Stimulated activated CD4-positive, alpha-beta T cell treated with anti-CD3 and anti-CD28 coated beads, TNF-alpha, amount 100 ng/mL, for 4 hours (primary cell): Measurements from ENCODE around the gene ENO4.

Experiments used
- DNase-seq, 3 experiments: peaks; one replicate each; pipeline ENCODE4 v3.0.0-alpha.2; 2020; ENCODE audit warnings: low read depth in 3 of 3

The ENO4 gene

GRCh38 chr10:116868198-116868676 is 18.9 kb downstream of the ENO4 start:
- no peak for DNase-seq

GRCh38 chr10:116868722-116869121 is 19.4 kb downstream of the ENO4 start:
- DNase-seq: no peak

- DNase-seq: no peak
Measured at GRCh38 chr10:116870949-116871348, 21.6 kb downstream of the ENO4 start.

- no peak for DNase-seq
Measured at GRCh38 chr10:116873134-116873533, 23.8 kb downstream of the ENO4 start.

- DNase-seq: no peak
Measured at GRCh38 chr10:116875897-116876296, 26.6 kb downstream of the ENO4 start.

- DNase-seq: no peak
Measured at GRCh38 chr10:116877391-116877790, 28.1 kb downstream of the ENO4 start.

- DNase-seq: no peak
Measured at GRCh38 chr10:116878123-116878522, 28.8 kb downstream of the ENO4 start.

- DNase-seq: no peak
Measured at GRCh38 chr10:116879817-116880216, 30.5 kb downstream of the ENO4 start.

GRCh38 chr10:116880716-116881482 is 31.6 kb downstream of the ENO4 start:
- no peak for DNase-seq

- no peak for DNase-seq
Measured at GRCh38 chr10:116882639-116883038, 33.3 kb downstream of the ENO4 start.

- DNase-seq: no peak
Measured at GRCh38 chr10:116886772-116887171, 37.5 kb downstream of the ENO4 start.

GRCh38 chr10:116888380-116889055 is 39.2 kb downstream of the ENO4 start:
- DNase-seq: no peak

GRCh38 chr10:116889066-116889465 is 39.8 kb downstream of the ENO4 start:
- DNase-seq: no peak

- DNase-seq: no peak
Measured at GRCh38 chr10:116891208-116891607, 41.9 kb downstream of the ENO4 start.

GRCh38 chr10:116892907-116893685 is 43.8 kb downstream of the ENO4 start:
- no peak for DNase-seq

- DNase-seq: no peak
Measured at GRCh38 chr10:116893686-116894037, 44.4 kb downstream of the ENO4 start.

GRCh38 chr10:116899626-116900025 is 50.3 kb downstream of the ENO4 start:
- DNase-seq: no peak

- DNase-seq: no peak
Measured at GRCh38 chr10:116905845-116906210, 56.5 kb downstream of the ENO4 start.

- no peak for DNase-seq
Measured at GRCh38 chr10:116907245-116907987, 58.1 kb downstream of the ENO4 start.

GRCh38 chr10:116909307-116909706 is 60.0 kb downstream of the ENO4 start:
- no peak for DNase-seq

- DNase-seq: no peak
Measured at GRCh38 chr10:116910910-116911309, 61.6 kb downstream of the ENO4 start.

- no peak for DNase-seq
Measured at GRCh38 chr10:116912162-116912561, 62.9 kb downstream of the ENO4 start.
